Suprapubic skin (tissue), 4 donors: ENCODE data around the gene ETV6.

Experiments
- POLR2A ChIP-seq, 2 donors: fragments of 450-650 bp; IDR thresholded peaks; one replicate each; pipeline ENCODE4 v1.6.1; 2017; ENCODE audit warnings: antibody characterized with exemption in 2 of 2, mild to moderate bottlenecking in 2 of 2, moderate library complexity in 2 of 2
- POLR2AphosphoS5 ChIP-seq, 3 donors: sonication (generic); formaldehyde crosslinking; IDR thresholded peaks; one replicate each; pipeline ENCODE4 v1.6.1; 2017; ENCODE audit warnings: antibody characterized with exemption in 3 of 3
- TF ChIP-seq, protein P1 (sequence below), 2 donors: fragments of 200-600 bp in 1 of 2; fragments of 450-650 bp in 1 of 2; sonication (generic) in 1 of 2; IDR thresholded peaks; one replicate each; pipeline ENCODE4 v1.5.1; 2016 to 2019; ENCODE audit warnings: antibody characterized with exemption in 2 of 2, mild to moderate bottlenecking in 1 of 2, moderate library complexity in 1 of 2

DNA sequence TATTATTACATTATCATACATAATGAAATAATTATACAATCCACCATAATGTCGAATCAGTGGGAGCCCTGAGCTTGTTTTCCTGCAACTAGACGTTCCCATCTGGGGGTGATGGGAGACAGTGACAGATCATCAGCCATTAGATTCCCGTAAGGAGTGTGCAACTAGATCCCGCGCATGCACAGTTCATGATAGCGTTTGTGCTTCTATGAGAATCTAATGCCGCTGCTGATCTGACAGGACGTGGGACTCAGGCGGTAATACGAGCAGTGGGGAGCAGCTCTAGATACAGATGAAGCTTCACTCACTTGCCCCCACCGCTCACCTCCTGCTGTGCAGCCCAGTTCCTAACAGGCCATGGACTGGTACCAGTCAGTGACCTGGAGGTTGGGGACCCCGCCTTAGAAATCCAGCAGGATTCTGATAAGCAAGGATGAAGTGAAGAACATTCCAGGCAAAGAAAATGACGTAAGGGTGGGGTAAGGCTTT, 204.6 kb downstream of the ETV6 start:
- TF ChIP-seq, protein P1, sequence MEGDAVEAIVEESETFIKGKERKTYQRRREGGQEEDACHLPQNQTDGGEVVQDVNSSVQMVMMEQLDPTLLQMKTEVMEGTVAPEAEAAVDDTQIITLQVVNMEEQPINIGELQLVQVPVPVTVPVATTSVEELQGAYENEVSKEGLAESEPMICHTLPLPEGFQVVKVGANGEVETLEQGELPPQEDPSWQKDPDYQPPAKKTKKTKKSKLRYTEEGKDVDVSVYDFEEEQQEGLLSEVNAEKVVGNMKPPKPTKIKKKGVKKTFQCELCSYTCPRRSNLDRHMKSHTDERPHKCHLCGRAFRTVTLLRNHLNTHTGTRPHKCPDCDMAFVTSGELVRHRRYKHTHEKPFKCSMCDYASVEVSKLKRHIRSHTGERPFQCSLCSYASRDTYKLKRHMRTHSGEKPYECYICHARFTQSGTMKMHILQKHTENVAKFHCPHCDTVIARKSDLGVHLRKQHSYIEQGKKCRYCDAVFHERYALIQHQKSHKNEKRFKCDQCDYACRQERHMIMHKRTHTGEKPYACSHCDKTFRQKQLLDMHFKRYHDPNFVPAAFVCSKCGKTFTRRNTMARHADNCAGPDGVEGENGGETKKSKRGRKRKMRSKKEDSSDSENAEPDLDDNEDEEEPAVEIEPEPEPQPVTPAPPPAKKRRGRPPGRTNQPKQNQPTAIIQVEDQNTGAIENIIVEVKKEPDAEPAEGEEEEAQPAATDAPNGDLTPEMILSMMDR (IDR thresholded peaks at IDR 0.05): no peak
- TF ChIP-seq POLR2AphosphoS5 (IDR thresholded peaks at IDR 0.05) (no peak), POLR2A (IDR thresholded peaks at IDR 0.05) (no peak)
